ENCODE results near the gene STK17B. TPM values are rescaled to one million over a fixed set of nuclear protein-coding genes. Genes with fewer than 3 reads are reported as not detected.

Gene STK17B
- total RNA-seq, 2 experiments from 2014 or later, result 95.0 to 148 TPM

- Histone ChIP-seq H3K4me3 (ENCODE audit: low read depth, low read length, poor library complexity, severe bottlenecking) (no peak overlapping the region), H3K4me2 (ENCODE audit: low read length) (no peak overlapping the region), H2AFZ (ENCODE audit: low read length) (0 out of 2 replicates have a peak overlapping the region, but pooled peaks have one; percentile 1), H3K79me2 (ENCODE audit: insufficient read depth, low read depth, low read length) (no peaks in the 10 kb centered on the region), H4K20me1 (ENCODE audit: insufficient read depth, low read length) (no peaks in the 10 kb centered on the region), H3K9me3 (ENCODE audit: low read length) (no peaks in the 10 kb centered on the region), H3K36me3 (ENCODE audit: insufficient read depth, low read length) (no peaks in the 10 kb centered on the region), H3K9me2 (ENCODE audit: insufficient read depth, low read length) (no peaks in the 10 kb centered on the region), H3K27ac (ENCODE audit: low read depth, low read length, poor library complexity, severe bottlenecking) (no peak overlapping the region), H3K4me1 (ENCODE audit: insufficient read depth, low read length, poor library complexity, severe bottlenecking) (no peaks in the 10 kb centered on the region)
- TF ChIP-seq CTCF (conservative IDR thresholded peaks at IDR 0.05; ENCODE audit: low read length), result no peak
- intact Hi-C loops (cut with micrococcal nuclease; ENCODE audit: unreplicated experiment), result no loop called here
- no peak for DNase-seq (ENCODE audit: low spot score)
- CTCF ChIA-PET (ENCODE audit: unreplicated experiment), result no interaction called here
- POLR2A ChIA-PET, result interaction anchor here (0.6 to 0.9 kb wide), 7 partner anchors 39 to 840 kb away, joined by 3 to 5 read pairs (median 3); no protein-coding TSS in a partner anchor
- no TSS peak for BruUV-seq (replicated peaks)
Measured at GRCh38 chr2:196113061-196113974, 58.1 kb downstream of the STK17B start.

GRCh38 chr2:196112418-196113034, 58.9 kb downstream of the STK17B start:
- H3K9me2 ChIP-seq (ENCODE audit: insufficient read depth, low read length), result no peaks in the 10 kb centered on the region
- H3K4me1 ChIP-seq (ENCODE audit: insufficient read depth, low read length, poor library complexity, severe bottlenecking), result no peaks in the 10 kb centered on the region
- H3K9me3 ChIP-seq (ENCODE audit: low read length), result no peaks in the 10 kb centered on the region
- no peaks in the 10 kb centered on the region for H3K36me3 ChIP-seq (ENCODE audit: insufficient read depth, low read length)
- no peaks in the 10 kb centered on the region for H4K20me1 ChIP-seq (ENCODE audit: insufficient read depth, low read length)
- H3K27ac ChIP-seq (ENCODE audit: low read depth, low read length, poor library complexity, severe bottlenecking), result no peak overlapping the region
- H3K4me3 ChIP-seq (ENCODE audit: low read depth, low read length, poor library complexity, severe bottlenecking), result no peak overlapping the region
- intact Hi-C loops (cut with micrococcal nuclease; ENCODE audit: unreplicated experiment), result no loop called here
- TF ChIP-seq EZH2phosphoT487 (IDR thresholded peaks at IDR 0.05; ENCODE audit: borderline replicate concordance, low read depth, low read length) (no peak), CTCF (conservative IDR thresholded peaks at IDR 0.05; ENCODE audit: low read length) (no peak)
- CTCF ChIA-PET (ENCODE audit: unreplicated experiment), result no interaction called here
- no peak overlapping the region for H2AFZ ChIP-seq (ENCODE audit: low read length)
- no peaks in the 10 kb centered on the region for H3K79me2 ChIP-seq (ENCODE audit: insufficient read depth, low read depth, low read length)
- H3K4me2 ChIP-seq (ENCODE audit: low read length), result no peak overlapping the region
- no TSS peak for BruUV-seq (replicated peaks)
- no peak for DNase-seq (ENCODE audit: low spot score)
- POLR2A ChIA-PET, result interaction anchor here (0.6 to 0.7 kb wide), 5 partner anchors 209 to 839 kb away, joined by 3 to 4 read pairs (median 3); no protein-coding TSS in a partner anchor

All from OCI-LY7 (cell line).